Panc1 (cell line): ENCODE measurements around the gene GALNTL6.

Experiments
- CTCF ChIP-seq: fragments of 450-650 bp; IDR thresholded peaks from 2 replicates; pipeline ENCODE4 v1.5.1; 2017; ENCODE audit warnings: mild to moderate bottlenecking
- POLR2AphosphoS5 ChIP-seq: IDR thresholded peaks from 2 replicates; pipeline ENCODE4 v1.6.1; 2012; ENCODE audit warnings: mild to moderate bottlenecking, low read depth, low read length, moderate library complexity

DNA sequence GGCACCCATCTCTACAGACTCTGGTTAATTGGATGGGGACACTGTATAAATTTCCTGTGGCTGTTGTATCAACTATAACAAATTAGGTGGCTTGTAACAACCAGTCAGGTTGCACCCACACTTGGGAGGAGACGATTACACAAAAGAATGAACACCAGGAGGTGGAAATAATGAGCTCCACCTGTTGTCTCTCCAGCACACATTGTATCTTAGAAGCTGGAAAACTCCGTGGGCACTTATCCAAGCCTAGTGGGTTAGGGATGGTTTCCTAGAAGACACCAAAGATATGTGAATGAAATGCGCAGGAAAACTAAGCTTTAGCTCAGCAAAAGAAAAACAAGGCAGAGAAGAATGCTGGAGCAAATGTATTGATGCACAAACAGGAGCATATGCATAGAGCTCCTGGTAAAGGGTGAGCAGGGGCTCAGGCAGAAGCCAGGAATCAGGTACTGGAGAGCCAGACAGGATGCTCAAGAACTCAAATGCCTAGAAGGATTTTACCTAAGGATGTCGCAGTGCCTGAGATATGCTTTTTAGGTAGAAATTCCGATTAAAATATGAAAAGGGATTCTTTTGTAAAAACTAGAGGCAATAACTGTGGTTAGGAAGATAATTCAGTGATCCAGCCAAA is 111.7 kb downstream of the GALNTL6 start:
- TF ChIP-seq CTCF: no peak
- TF ChIP-seq POLR2AphosphoS5: no peak
